Activated T-cell treated with anti-CD3 and anti-CD28 coated beads, Interleukin-2, amount 50 U/mL, for 4 hours (primary cell): ENCODE results near the gene GIMD1. TPM values are rescaled to one million over a fixed set of nuclear protein-coding genes. Genes with fewer than 3 reads are reported as not detected.
"Not testable (repeated sequence)": the region's sequence is repeated elsewhere in the genome, so short reads cannot be mapped to it uniquely, and the experiment has no call there.

Experiments used
- ATAC-seq, 2 donors: fragments of 200-7000 bp; cut with Tn5 transposase; one replicate each; pipeline ENCODE4 v1.10.0; 2021
- DNase-seq: peaks from one replicate; pipeline ENCODE4 v3.0.0-alpha.2; 2020
- H3K27me3 Mint-ChIP-seq: one replicate; pipeline ENCODE4 v1.8.0; 2021; ENCODE audit warnings: low read depth, mixed read lengths
- H3K36me3 Mint-ChIP-seq: one replicate; pipeline ENCODE4 v1.8.0; 2022; ENCODE audit warnings: mixed read lengths; ENCODE audit not compliant: insufficient read depth
- H3K4me1 Mint-ChIP-seq: one replicate; pipeline ENCODE4 v1.8.0; 2021; ENCODE audit warnings: low read depth, mixed read lengths
- H3K4me3 Mint-ChIP-seq: one replicate; pipeline ENCODE4 v1.8.0; 2021; ENCODE audit warnings: mild to moderate bottlenecking, moderate library complexity, mixed read lengths
- H3K9me3 Mint-ChIP-seq: one replicate; pipeline ENCODE4 v1.8.0; 2021; ENCODE audit warnings: mixed read lengths
- total RNA-seq, 3 donors: library from RNA; stranded (reverse); gene quantifications; one replicate each; pipeline ENCODE4 v1.2.1, GENCODE V29; 2021

GIMD1 gene
- total RNA-seq, 3 donors from 2014 or later = not detected

DNA sequence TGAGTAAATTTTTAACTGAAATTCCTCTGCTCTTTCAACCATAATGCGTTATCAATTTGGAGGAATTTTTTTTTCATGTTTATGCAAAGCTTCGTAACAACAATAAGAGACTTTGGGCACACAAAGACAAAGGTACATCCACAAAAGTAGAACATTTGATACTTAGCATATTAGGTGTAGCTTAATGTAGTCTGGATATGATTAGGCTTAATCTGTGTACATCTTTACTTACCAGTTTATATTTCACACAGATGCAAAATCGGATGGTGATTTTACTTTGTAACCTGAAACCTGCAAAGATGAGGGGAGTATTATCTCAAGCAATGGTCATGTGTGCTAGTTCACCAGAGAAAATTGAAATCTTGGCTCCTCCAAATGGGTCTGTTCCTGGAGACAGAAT lies 32.0 kb downstream of the GIMD1 start:
- DNase-seq (no peak), ATAC-seq (no peak)
- Mint-ChIP-seq H3K27me3 (no peaks in the 10 kb centered on the region), H3K4me1 (peaks cover 34% of the 10 kb centered on the region), H3K4me3 (no peak overlapping the region), H3K36me3 (peaks cover 71% of the 10 kb centered on the region), H3K9me3 (peaks cover 17% of the 10 kb centered on the region)

DNA sequence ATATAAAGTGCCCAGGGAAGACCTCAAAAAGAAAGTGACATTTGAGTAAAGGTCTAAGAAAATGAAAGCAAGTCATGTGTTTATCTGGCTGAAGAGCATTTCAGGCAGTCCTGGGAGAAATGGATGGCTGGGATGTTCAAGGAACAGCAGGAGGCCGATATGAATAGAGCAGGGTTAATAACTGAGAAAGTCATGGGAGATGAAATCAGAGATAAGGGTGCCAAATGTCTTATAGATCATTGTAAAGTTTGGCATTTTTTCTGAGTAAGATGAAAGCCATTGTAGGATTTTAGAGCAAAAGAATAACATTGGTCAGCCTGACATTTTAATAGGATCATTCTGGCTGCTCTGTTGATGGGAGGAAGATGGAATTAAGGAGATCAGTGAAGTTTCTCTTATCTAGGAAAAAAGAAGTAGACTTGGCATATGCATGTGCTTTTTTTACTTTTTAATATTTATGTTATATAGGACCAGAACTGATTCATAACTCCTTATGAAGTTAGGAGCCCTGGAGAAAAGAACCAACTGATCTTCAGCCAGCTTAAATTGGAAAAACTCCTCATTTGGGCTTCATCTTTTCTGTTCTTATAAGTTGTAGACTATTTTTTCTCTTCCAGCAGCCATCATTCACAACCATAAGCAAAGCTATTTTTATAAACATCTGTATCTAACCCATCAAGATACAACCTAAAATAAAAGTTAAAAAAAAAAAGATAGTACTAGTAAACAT lies 33.7 kb downstream of the GIMD1 start:
- Mint-ChIP-seq H3K27me3 (no peaks in the 10 kb centered on the region), H3K36me3 (peaks cover 64% of the 10 kb centered on the region), H3K4me1 (peaks cover 18% of the 10 kb centered on the region), H3K4me3 (no peak overlapping the region), H3K9me3 (peaks cover 9% of the 10 kb centered on the region)
- DNase-seq = no peak
- ATAC-seq = no peak

DNA sequence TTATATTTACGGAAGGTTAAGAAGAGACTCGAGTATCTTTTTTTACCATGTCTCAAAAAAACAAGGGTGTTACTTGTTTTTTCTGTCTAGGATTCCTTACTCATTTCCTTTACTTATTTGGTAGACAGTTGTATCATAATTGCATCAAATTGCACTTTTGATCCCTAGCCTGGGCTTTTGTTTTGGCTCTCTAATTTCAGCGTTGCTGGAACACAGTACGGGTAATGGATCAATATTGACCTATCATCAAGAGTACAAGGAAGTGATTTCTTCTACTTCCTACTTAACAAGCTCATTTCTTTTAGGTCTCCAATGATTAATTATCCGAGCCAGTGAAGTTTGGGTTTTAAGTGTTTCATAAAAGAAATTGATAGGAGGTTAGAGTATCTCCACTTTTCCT lies 35.4 kb downstream of the GIMD1 start:
- peaks cover 8% of the 10 kb centered on the region for H3K4me1 Mint-ChIP-seq
- peaks cover 57% of the 10 kb centered on the region for H3K36me3 Mint-ChIP-seq
- DNase-seq = no peak
- no peaks in the 10 kb centered on the region for H3K27me3 Mint-ChIP-seq
- no peak overlapping the region for H3K4me3 Mint-ChIP-seq
- no peak for ATAC-seq
- H3K9me3 Mint-ChIP-seq = peaks cover 9% of the 10 kb centered on the region

DNA sequence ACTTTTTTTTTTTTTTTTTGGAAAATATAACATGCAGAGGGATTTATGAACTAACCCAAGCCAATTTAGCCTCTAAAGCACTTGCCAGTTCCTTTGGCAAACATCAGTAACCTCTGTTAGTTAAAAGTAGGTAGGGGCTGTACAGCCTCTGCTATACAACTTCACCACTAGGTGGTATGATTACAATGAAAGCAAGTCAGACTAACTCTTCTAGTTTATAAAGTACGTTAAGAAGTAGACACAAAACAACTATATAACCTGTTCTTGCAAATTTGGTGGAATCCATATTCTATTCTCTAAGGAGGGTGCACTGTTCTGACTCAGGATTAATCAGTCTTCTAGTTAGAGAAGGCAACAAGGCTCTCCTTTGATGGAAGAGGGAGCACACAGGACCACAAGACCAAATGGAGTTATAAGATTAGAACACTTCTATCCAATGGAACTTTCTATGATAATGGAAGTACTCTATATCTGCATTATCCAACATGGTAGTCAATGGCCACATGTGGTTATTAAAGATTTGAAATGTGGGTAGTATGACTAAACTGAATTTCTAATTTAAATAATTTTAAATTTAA lies 39.4 kb downstream of the GIMD1 start:
- H3K4me1 Mint-ChIP-seq = peaks cover 2% of the 10 kb centered on the region
- no peak overlapping the region for H3K4me3 Mint-ChIP-seq
- no peaks in the 10 kb centered on the region for H3K9me3 Mint-ChIP-seq
- H3K27me3 Mint-ChIP-seq = no peaks in the 10 kb centered on the region
- ATAC-seq (peak; percentile 58 to 65), DNase-seq (no peak)
- H3K36me3 Mint-ChIP-seq = peaks cover 46% of the 10 kb centered on the region

DNA sequence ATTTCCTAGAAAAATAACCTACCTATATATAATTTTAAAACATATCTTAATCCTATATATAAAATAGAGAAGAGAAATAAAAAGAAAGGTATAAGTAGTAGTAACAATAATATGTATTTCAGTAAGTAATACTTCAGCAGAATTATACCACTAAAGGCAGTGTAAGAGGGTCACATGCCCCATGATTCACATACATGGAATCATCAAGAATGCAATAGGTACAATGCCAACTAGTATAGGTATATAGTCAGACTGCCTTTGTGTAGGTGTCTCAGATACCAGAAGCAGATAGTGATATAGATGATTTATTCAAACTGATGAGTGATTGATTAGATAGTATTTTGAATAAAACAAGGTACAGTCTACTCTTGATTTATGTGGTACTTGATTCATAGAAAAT lies 42.8 kb downstream of the GIMD1 start:
- Mint-ChIP-seq H3K4me1 (peaks cover 16% of the 10 kb centered on the region), H3K36me3 (peaks cover 34% of the 10 kb centered on the region), H3K4me3 (no peak overlapping the region), H3K9me3 (no peaks in the 10 kb centered on the region), H3K27me3 (no peaks in the 10 kb centered on the region)
- DNase-seq (no peak), ATAC-seq (no peak)

DNA sequence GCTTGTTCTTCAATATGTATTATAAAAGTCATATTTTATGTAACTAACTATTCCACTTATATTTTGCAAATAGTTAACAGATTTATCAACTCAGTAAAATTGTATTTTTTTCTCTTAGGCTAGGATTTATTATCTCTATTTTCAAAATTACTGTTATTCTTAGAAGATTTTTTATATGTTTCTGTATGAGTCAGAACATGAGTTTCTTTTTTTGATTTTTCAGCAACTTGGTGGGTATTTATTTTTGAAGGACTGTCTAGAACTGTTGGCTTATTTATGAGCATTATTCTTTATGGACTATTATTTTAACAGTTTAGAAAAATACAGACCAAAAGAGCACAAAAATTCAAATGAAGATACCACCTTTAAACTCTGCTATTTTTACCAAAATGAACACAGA lies 45.5 kb downstream of the GIMD1 start:
- Mint-ChIP-seq H3K27me3 (no peaks in the 10 kb centered on the region), H3K9me3 (no peaks in the 10 kb centered on the region), H3K36me3 (peaks cover 30% of the 10 kb centered on the region), H3K4me1 (peaks cover 35% of the 10 kb centered on the region), H3K4me3 (no peak overlapping the region)
- ATAC-seq (no peak), DNase-seq (no peak)

DNA sequence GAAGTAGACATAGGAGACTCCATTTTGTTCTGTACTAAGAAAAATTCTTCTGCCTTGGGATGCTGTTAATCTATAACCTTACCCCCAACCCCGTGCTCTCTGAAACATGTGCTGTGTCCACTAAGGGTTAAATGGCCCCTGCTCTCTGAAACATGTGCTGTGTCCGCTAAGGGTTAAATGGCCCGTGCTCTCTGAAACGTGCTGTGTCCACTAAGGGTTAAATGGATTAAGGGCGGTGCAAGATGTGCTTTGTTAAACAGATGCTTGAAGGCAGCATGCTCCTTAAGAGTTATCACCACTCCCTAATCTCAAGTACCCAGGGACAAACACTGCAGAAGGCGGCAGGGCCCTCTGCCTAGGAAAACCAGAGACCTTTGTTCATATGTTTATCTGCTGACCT lies 46.8 kb downstream of the GIMD1 start:
- H3K27me3 Mint-ChIP-seq, H3K9me3 Mint-ChIP-seq, DNase-seq, ATAC-seq, H3K4me3 Mint-ChIP-seq: not testable (repeated sequence)
- H3K36me3 Mint-ChIP-seq = peaks cover 20% of the 10 kb centered on the region
- H3K4me1 Mint-ChIP-seq = peaks cover 36% of the 10 kb centered on the region

DNA sequence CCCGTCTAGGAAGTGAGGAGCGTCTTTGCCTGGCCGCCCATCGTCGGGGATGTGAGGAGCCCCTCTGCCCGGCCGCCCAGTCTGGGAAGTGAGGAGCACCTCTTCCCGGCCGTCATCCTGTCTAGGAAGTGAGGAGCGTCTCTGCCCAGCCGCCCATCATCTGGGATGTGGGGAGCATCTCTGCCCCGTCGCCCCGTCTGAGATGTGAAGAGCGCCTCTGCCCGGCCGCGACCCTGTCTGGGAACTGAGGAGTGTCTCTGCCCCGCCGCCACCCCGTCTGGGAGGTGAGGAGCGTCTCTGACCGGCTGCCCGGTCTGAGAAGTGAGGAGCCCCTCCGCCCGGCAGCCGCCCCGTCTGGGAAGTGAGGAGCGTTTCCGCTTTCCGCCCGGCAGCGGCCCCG lies 47.4 kb downstream of the GIMD1 start:
- DNase-seq, ATAC-seq, H3K9me3 Mint-ChIP-seq, H3K4me3 Mint-ChIP-seq, H3K27me3 Mint-ChIP-seq: not testable (repeated sequence)
- Mint-ChIP-seq H3K36me3 (peaks cover 20% of the 10 kb centered on the region), H3K4me1 (peaks cover 36% of the 10 kb centered on the region)

DNA sequence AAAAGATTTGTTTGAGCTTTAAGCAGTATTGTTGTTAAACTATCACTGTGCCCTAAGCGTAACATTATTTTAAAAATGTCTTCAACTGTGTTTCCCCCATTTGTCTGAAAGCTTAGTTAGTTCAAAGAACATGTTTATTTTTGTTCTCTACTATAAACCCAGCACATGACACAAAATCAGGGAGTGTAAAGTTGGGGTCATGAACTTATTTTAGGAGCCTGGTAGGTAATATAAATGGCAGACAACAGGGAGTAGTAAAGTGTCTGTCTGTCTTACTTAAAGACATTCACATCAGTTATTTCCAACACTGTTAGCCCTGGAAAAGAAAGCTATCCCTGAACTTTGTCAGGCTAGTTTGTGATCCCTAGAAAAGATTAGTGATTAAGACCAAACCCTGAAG lies 48.3 kb downstream of the GIMD1 start:
- ATAC-seq (no peak), DNase-seq (no peak)
- Mint-ChIP-seq H3K9me3 (no peaks in the 10 kb centered on the region), H3K27me3 (no peaks in the 10 kb centered on the region), H3K4me1 (peaks cover 39% of the 10 kb centered on the region), H3K4me3 (no peak overlapping the region), H3K36me3 (peaks cover 20% of the 10 kb centered on the region)

DNA sequence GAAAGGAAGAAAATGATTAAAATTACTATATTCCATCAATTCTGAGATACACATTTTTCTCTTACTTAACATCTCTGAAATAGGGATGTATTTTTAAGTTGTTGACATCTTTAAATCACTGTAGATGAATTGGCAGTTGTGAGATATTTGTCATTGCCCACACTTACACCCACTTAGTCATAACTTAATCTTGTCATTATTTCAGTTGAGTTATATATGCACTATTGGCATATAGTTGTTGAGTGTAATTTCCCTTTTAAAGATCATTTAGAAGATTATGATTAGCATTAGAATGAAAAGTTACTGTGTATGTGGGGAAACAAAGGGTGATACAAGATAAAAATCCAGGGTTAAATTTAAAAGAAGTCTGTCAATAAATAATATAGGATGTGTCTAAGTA lies 50.1 kb downstream of the GIMD1 start:
- no peaks in the 10 kb centered on the region for H3K9me3 Mint-ChIP-seq
- DNase-seq (no peak), ATAC-seq (no peak)
- no peak overlapping the region for H3K4me3 Mint-ChIP-seq
- H3K27me3 Mint-ChIP-seq = no peaks in the 10 kb centered on the region
- H3K4me1 Mint-ChIP-seq = peaks cover 53% of the 10 kb centered on the region
- H3K36me3 Mint-ChIP-seq = peaks cover 17% of the 10 kb centered on the region

DNA sequence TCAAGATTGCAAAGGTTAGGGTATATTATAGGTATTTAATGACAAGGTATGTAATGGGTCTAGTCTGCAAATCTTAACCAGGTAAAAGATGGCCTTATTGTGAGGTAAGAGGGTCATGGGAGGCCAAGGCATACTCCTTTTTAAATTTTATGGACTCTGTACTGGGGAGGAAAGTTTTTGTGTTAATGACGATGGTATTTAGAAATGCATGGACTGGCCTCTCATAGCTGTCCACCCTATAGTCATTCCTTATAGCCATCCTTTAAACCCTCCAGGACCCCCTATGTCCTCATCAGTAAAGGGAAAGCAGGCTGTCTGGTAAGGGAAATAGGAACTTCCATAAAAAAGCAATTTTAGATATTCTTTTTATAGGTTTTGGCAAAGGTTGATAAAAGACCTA lies 50.8 kb downstream of the GIMD1 start:
- H3K9me3 Mint-ChIP-seq = no peaks in the 10 kb centered on the region
- H3K27me3 Mint-ChIP-seq = no peaks in the 10 kb centered on the region
- DNase-seq (no peak), ATAC-seq (no peak)
- no peak overlapping the region for H3K4me3 Mint-ChIP-seq
- H3K36me3 Mint-ChIP-seq = peaks cover 17% of the 10 kb centered on the region
- peaks cover 55% of the 10 kb centered on the region for H3K4me1 Mint-ChIP-seq

DNA sequence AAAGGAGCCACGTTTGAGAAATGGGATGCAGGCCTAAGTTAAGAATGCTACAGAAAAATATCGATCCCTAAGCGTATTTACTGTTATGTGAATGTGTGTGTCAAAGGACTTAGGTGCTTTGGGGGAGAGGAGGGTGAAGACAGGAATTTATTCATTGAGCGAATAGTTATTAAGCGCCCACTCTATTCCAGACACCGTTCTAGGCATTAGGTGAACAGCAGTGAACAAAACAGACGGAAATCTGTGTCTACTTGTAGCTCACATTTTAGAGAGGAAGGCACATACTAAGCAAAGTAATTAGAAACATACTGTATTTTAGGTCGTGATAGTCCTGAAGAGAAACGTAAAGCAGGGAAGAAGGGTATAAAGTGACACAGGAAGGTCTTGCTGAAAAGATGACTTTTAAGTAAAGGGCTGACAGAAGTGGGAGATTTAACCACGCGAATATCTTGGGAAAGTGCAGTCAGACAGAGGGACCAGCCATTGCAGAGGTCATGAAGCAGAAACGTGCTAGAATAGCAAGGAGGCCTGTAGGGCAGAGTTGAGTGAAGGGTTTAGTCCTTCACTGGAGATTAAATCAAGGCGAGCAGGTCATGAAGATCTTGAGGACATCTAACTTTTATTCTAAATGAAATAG lies 51.7 kb downstream of the GIMD1 start:
- peaks cover 15% of the 10 kb centered on the region for H3K36me3 Mint-ChIP-seq
- H3K9me3 Mint-ChIP-seq = no peaks in the 10 kb centered on the region
- H3K27me3 Mint-ChIP-seq = no peaks in the 10 kb centered on the region
- no peak overlapping the region for H3K4me3 Mint-ChIP-seq
- DNase-seq = no peak
- no peak for ATAC-seq
- peaks cover 52% of the 10 kb centered on the region for H3K4me1 Mint-ChIP-seq

DNA sequence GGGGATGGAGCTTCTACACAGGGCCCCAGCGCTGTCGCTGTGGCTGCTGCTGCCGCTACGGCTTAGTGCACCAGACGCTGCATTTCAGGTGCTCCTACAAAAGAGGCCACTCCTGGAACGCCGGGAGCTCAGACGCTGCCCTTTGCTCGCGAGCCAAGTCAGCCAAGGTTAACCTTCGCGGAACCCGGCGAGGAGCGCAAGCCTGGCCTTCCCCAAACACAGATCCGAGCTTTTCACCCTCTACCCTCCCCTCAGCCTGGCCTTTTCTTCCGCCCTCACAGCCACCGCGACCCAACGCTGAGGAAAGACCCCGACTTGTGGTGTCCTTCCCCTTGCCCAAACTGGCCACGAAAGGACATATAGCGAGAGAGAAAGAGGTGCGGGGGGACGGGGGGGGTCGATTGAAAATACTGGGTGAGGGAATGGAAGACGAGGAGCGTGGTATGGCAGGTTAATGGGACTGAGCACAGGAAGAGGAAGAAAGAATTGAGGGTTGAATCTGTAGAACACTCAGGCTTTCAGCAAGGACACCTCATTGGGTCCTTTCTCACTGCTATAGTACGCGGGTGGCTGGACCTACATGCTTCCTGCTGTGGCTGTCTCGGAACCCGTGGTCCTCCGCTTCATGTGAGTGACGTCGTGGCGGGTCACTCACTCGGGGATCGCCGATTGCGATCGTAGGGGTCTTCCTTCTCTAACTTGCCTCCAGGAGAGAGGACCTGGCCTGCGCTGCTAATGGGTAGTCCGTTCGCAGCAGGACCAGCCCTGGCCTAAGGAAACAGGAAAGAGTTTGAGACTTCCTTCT lies 52.4 kb downstream of the GIMD1 start, which contains the start of the genes AIMP1 and TBCK:
Gene AIMP1, plus strand, starts transcription at position 583 of the 805 bp plus-strand sequence. CDS start 8,460 bp downstream, outside the sequence.
Gene TBCK, minus strand, starts transcription at position 242 of the 805 bp plus-strand sequence. CDS start 7,249 bp downstream, outside the sequence.
- DNase-seq (peak; percentile 79), ATAC-seq (peak; percentile 85 to 87)
- peaks cover 49% of the 10 kb centered on the region for H3K4me1 Mint-ChIP-seq
- H3K9me3 Mint-ChIP-seq = no peaks in the 10 kb centered on the region
- H3K36me3 Mint-ChIP-seq = peaks cover 13% of the 10 kb centered on the region
- no peak within 1 kb of the TSS for H3K4me3 Mint-ChIP-seq
- H3K27me3 Mint-ChIP-seq = no peaks in the 10 kb centered on the region

DNA sequence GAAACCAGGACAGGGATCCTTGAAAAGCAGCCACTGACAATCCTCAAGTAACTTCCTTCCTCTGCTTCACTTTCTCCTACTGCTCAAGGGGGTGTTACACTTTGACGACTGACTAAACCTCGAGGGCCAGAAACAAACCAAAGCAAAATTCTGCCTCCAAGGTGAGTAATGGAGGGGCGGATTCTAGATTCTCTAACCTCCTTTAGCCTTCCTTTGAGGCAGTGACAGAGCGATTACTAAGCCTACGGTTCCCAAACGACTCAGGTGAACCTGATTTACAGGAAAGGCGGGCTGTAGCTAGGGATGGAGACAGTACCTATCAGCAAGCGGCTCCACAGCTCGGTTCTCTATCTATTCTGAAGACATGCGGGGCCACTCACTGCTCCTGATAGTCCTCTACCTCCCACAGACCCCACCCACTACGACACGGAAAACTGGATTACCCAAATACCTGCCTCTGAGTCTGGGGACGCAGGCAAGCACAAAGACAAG lies 53.1 kb downstream of the GIMD1 start:
- Mint-ChIP-seq H3K4me3 (no peak overlapping the region), H3K27me3 (no peaks in the 10 kb centered on the region), H3K4me1 (peaks cover 52% of the 10 kb centered on the region), H3K9me3 (no peaks in the 10 kb centered on the region), H3K36me3 (peaks cover 8% of the 10 kb centered on the region)
- ATAC-seq (peak; percentile 71 to 75), DNase-seq (peak; percentile 39)
